T-helper 1 cell treated with Interleukin-12 subunit alpha and Interleukin-12 subunit beta and Interleukin-4 antibody, amounts not matched to agents 30 ng/mL and 1 ng/mL, for 36 hours (primary cell): ENCODE data around the gene ATP6V1G1. TPM values are rescaled to one million over a fixed set of nuclear protein-coding genes. Genes with fewer than 3 reads are reported as not detected.

Experiments
- intact Hi-C: fragments of 100-400 bp; cut with micrococcal nuclease; formaldehyde crosslinking; loops from one replicate; pipeline ENCODE4 v1.15.1; 2024
- total RNA-seq: library from RNA; stranded (reverse); gene quantifications from 2 replicates; pipeline ENCODE4 v1.2.3, GENCODE V29; 2022

Gene ATP6V1G1
- total RNA-seq, 1 donor from 2014 or later, result 92.5 TPM

DNA sequence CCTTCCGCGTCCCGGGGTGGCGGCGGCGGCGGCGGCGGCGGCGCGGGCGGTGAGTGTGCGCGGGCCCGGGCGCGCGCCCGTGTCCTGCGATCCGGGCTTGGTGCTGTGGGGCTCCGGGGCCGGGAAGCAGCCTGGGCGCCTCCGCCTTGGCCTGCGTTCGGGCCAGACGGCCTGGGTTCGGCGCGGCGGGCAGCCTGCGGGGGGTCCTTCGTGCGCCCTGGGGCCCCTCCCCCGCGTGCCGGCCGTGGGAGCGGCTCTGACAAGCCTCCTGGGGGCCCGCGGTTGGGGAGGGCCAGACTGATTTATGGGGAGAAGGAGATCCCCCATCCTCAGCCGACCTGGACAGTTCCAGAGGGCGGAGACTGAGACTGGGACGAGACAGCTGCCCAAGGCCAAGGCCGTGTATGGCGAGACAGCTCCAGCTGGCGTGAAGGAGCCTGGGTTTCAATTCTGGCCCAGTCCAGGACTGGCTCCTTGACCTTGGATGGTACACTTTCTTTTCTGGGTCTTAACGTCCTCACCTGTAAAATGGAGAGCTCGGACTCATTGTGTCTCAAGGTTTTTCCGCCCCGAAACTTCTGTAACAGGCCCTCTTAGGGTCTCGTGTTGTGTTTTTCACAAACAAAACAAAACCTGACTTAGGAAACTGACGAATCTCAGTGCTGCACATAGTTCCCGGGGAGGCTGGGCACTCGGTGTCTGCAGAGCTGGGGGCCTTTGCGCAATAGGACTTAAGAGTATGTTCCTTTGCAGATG lies 24.1 kb downstream of the ATP6V1G1 start:
- intact Hi-C loops, result loop anchor here (1.0 to 5.0 kb wide), 6 partner anchors 8 to 224 kb away; partner anchors contain the start of genes AKNA and ATP6V1G1

DNA sequence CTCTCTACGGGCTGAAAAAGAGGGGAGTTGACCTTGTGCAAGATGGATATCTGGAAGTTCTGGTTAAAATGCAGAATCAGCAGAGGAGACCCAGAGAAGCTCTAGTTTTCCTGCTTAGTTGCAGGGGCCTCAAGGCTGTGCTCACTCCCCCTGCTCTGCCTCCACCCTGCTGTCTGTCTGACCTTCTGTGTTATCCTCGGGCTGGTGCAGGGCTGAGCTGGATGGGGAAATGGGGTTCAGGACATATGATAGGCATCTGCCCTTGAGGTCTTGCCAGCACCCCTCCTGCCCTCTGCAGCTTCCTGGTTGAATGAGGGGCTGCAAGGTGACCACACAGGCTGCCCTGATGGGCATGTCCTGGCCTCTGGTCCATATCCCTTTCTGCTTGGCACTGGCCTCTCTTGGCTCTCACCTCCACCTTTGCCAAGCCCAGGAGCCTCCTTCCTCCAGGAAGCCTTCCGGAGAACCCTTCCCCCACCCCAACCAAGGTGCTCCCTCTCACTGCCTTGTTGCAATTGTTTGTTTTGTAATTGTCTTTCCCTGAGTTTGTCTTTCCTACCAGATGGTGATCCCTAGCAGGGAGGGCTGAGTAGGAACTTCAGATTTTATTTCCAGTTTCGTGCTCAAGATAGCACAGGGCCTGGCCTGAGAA lies 24.8 kb downstream of the ATP6V1G1 start:
- intact Hi-C loops, result loop anchor here (1.0 to 5.0 kb wide), 2 partner anchors 125 to 225 kb away; partner anchors contain the start of gene AKNA

DNA sequence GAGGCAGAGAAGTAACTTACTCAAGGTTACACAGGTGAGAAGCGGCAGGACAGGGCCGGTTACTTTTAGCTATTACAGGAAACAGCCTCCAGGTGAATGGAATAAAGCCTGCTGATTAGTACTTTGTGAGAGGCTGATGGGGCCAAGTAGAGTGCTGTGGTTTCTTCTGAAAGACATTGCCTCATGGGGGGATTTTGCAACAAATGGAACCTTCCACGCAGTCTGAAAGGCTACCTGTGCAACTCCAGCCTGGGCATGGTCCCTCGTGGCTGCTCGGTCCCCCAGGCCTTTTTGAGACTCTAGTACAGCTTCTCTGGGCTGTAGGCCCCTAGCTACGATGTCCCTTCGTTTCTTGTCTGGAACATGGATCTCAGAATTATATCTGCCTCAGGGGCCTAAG lies 25.5 kb downstream of the ATP6V1G1 start:
- intact Hi-C loops, result loop anchor here (5.0 kb wide), 1 partner anchor 226 kb away; the partner anchor contains the start of gene AKNA

DNA sequence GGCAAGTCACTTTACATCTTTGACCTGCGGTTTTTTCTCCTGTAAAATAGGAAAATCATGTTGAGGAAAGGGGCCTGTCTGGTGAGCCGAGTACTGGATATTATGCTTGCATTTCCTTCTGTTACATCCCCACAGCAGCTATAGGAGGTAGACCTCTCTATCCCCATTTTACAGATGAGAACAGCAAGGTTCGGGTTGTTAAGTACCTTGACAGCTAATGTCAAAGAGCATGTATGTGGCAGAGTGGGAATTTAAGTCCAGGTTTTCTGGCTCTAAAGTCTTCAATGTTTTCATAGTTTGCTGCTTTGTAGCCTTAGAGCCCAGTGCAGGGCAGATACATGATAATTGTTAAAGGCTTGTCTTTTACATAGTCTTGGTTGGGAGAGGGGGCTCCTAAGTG lies 26.4 kb downstream of the ATP6V1G1 start:
- intact Hi-C loops, result loop anchor here (5.0 kb wide), 1 partner anchor 227 kb away; the partner anchor contains the start of gene AKNA

DNA sequence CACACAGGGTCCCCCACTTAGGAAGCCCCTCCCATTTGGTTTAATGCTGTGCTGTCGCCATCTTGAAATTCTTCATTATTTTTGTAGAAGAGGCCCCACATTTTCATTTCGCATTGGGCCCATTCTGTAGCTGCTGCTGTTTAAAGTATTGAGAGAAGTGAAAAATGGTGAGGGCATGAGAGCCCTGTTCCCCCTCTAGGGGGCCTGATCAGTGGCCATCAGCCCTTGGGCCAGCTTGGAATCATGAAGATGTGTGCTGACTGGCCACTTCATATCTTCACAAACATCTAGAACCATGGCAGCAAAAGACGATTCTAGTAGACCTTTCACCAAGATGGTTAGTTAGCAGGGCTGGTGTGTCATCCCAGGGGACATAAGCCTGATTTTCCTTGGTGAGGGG lies 26.8 kb downstream of the ATP6V1G1 start:
- intact Hi-C loops, result loop anchor here (5.0 kb wide), 1 partner anchor 227 kb away; the partner anchor contains the start of gene AKNA

DNA sequence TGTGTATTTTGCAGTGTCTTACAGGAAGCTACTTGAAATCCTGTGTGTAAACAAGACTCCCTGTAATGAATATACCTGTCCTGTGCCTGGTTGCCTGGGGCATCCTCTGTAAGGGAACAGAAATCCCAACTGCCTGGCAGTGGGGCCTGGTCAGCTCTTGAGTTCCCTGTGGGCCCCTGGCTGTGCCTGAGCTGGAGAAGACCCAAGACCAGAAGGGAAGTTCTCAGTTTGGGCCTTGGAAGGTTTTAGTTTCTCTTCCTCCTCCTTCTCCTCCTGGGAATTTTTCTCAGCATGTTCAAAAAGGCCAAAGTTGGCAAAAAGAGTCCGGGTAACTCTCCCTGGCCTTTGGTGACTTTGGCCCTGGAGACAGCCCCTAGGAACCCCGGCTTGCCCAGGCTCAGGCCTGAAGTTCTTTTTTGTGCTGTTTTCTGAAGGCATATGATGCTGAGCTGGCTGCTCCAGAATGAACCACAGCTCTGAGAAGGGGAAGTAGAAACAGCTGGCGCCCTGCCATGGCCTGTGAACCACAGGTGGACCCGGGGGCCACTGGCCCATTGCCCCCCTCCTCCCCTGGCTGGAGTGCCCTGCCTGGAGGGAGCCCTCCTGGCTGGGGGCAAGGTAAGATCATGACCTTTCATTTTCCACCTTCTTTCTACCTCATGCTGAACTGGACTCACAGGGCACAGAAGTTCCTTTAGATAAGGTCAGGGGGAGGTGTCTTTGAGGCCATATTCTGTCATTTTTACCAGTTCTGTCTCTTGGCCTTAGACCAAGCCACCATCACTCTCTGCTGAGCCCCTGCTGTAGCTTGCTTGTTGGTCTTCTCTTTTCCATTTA lies 29.3 kb downstream of the ATP6V1G1 start:
- intact Hi-C loops, result no loop called here

DNA sequence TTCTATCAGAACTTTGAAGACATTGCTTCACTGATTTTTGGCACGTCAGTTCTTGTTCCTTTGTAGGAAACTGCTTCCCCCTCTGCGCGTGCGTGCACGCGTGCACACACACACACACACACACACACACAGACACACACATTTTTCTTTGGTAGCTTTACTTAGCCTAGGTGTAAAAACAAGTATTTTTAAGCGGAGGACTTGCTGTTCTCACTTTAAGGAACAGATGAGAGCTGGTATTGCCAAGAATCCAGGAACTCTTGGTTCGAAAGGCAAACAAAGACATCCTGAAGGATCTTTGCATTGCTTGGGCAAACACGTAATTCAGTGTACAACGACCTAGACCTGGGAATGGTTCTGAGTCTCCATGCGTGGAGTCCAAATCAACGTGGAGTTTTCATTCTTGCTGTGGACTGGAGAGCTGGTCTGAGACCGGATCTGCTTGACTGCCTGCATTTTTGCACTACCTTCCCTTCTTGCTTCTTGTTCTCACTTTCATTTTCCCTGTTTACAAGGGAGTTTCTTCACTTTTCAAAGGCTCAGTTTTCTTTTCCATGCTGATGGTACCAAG lies 31.7 kb downstream of the ATP6V1G1 start:
- intact Hi-C loops, result loop anchor here (1.0 kb wide), 1 partner anchor 8 kb away; the partner anchor contains the start of gene TMEM268

DNA sequence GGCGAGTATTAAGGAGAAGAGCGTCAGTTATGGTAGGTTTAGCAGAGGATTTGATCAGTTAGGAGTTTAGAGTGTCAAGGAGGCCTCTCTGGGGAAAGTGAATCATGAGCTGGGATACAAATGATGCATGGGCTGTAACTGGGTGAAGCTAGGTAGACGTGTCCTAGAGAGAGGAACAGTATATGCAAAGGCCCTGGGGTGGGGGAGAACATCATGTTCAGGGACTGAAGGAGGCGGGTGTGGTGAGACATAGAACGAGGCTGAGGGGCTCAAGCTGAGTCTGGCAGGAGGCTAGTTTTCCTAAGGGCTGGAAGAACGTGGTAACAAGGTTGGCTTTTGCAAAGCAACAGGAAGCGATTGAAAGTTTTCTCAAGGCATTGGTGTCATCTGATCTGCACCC lies 34.0 kb downstream of the ATP6V1G1 start:
- intact Hi-C loops, result no loop called here

DNA sequence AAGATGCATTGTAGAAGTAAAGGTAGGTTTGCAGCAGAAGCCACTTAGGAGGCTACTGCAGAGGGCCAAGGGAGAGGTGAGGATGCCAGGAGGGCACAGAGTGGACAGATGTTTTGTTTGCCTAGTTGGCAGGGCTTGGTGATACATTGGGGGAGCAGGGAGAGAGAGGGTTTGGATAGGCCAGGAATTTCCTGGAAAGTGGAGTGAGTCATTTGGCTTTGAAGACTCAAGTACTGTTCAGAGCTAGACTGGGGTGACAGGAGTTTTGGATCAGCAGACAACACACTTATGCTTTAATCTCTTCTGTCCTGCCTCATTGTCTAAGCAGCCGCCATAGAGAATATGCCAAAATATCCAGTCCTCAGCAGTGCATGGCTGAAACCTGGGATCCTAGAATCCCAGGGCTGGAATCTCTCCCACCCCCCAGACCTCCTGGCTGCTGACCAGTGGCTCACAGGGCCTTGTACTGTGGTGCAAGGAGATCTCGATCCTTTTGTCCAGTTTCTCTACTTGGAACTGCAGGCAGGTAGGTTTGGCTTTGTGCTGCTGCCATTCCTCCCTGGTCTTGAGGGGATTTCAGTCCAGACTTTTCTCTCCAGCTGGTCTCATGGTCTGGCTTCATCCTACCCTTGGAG lies 34.5 kb downstream of the ATP6V1G1 start:
- intact Hi-C loops, result no loop called here

DNA sequence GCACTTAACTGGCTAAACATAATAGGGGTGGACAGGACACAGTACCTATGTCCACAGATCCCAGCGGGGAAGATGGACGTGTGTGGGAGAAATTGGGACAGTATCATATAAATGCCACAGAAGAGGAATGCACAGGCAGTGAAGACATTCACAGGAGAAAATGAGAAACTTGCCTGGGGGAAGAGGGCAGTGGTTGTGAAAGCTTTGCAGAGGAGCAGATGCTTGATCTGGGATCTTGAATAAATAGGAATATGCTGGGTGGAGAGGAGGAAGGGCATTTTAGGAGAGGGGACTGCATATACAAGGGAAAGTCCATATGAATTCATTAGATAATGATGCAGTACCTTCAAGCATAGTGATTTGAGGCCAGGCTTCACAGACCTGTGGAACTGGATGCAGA lies 37.1 kb downstream of the ATP6V1G1 start:
- intact Hi-C loops, result no loop called here

DNA sequence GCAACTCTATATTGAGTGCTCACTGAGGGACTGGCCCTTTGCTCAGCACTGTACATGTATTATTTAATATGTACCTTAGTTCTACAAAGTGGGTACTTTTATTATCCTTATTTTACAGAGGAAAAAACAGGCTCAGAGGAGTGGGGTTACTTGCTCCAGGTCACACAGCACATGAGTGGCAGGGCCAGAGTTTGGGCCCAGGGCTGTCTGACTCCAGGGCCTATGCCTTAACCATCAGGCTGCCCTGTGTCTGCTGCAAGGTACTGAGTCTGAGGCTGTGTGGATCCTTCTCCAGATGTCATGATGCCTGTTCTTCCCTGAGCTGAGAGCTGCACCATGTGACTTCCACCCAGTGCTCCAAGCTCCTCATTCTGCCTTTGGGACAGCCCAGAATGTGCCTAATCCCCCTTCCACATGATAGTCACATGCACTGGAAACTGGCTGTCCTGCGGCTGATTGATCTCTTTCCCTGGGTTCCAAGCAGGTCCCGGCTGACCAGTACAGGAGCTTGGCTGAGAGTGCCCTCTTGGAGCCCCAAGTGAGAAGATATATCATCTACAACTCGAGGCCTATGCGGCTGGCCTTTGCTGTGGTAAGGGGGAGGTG lies 38.9 kb downstream of the ATP6V1G1 start:
- intact Hi-C loops, result no loop called here

DNA sequence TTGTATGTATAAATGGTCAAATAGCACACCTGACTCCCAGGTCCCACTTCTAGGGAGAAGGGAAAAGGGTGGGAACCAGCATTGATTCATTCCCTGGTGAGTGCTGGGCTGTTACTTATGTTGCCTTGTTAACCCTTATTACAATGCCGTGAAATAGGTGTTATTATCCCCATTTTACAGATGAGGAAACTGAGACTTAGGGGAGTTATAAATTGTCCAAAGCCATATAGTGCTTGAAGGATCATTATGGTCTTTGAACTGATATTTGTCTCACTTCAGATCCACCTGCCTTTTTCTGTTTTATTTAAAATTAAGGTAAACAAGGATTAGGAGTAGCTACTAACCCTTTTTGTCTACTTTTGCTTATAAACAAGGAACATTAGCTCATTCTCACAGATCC lies 40.0 kb downstream of the ATP6V1G1 start:
- intact Hi-C loops, result no loop called here

DNA sequence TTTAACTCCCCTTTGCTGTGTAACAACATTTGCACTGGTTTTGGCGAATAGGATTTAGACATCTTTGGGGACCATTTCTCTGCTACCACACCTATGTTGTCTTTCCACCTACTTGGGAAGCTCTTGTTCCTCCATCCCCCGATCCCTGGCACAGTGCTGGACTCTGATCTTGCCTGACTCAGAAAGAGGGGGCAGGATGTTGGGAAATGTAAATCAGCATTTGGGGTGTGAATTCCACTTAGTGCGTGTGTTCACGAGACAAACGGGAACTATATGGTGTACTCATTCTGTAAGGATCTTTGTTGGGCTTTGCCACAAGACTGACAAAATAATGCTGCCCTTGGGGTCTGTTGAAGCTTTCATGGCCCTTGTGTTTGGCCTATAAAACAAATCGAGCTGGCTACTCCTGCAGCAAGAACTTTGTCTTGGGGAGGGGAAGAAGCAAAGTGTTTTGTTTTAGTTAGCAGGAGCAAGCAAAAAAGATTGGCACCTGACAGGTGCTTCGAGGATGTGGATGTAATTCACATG lies 42.1 kb downstream of the ATP6V1G1 start:
- intact Hi-C loops, result no loop called here

DNA sequence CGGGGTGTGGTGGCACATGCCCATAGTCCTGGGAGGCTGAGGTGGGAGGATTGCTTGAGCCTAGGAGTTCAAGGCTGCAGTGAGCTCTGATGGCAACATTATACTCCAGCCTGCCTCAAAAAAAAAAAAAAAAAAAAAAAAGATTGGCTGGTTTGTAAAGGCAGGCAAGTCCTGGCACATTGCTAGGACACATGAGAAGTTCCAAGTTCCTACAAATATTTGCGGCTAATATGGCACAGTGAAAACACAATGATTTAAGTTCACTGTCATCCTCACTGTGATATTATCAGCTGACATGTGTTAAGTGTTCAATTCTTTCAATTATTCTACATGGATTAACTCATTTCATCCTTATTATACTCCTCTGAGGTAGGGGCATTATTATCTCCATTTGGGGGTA lies 43.6 kb downstream of the ATP6V1G1 start:
- intact Hi-C loops, result no loop called here

DNA sequence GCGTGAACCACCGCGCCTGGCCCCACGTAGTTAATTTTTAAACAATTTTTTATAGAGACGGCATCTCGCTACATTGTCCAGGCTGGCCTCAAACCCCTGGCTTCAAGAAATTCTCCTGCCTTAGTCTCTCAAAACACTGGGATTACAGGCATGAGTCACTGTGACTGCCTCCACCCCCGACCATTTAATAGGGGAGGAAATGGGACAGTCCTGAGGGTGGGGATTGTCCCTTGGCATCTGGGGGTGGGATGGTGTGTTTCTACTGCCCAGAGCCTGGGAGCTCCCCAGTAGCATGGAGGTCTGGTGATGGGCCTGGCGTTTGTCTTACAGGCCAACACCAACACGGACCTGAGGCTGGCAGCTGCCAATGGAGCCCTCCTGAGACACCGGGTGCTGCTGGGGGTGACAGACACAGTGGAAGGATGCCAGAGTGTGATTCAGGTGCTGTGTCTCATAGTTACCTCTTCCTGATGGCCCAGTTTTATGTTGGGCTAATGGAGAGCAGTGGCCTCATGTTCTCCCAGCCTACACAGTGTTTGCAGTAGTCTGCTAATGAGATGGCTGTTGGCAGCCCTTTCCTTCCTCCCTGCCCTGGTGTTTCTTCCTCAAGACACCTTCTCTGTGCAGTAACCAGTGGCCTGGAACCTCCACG lies 46.0 kb downstream of the ATP6V1G1 start:
- intact Hi-C loops, result no loop called here

DNA sequence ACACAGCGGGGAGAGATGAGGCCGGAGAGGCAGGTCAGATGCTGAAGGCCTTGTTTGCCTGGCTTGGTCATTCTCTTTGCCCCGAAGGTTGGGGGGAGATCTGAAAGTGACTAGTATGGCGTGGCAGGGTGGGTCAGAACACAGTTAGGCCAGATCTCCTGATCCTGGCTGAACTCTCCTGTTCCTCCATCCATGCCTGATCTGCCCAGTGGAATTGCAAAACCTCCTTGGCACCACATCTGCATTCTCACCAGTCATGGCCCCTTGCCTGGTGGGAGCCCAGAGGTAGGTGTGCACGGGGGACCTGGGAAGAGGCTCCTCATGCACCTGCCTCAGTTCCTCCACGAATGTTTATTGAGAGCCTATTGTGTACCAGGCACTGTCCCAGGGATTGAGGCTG lies 46.8 kb downstream of the ATP6V1G1 start:
- intact Hi-C loops, result no loop called here

DNA sequence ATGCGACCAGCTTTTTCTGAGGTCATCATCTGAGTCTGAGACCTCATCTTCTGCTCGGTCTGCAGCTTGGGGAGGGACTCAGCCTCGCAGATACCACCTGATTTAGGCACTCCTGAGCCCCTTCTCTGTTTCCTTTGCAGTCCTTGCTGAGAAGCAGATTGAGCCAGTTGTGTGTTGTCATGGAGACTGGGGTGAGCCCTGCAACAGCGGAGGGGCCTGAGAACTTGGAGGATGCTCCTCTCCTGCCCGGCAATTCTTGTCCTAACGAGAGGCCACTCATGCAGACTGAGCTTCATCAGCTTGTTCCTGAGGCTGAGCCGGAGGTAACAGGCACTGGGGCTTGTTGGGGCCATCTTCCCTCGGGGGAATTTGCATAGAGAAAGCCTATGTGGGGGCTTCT lies 50.8 kb downstream of the ATP6V1G1 start:
- intact Hi-C loops, result no loop called here

DNA sequence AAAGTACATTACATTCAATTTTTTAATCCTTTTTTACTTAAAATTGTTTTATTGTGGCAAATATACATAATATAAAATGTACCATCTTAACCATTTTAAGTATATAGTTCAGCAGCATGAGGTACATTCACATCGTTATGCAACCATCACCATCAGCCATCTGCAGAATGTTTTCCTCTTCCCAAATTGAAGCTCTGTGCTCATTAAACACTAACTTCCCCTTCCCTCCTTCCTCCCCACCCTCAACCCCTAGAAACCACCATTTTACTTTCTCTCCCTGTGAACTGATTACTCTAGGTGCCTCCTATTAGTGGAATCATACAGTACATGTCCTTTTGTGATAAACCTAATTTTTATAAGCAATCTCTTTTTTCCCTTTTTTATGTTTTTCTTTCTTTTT lies 54.4 kb downstream of the ATP6V1G1 start:
- intact Hi-C loops, result no loop called here

DNA sequence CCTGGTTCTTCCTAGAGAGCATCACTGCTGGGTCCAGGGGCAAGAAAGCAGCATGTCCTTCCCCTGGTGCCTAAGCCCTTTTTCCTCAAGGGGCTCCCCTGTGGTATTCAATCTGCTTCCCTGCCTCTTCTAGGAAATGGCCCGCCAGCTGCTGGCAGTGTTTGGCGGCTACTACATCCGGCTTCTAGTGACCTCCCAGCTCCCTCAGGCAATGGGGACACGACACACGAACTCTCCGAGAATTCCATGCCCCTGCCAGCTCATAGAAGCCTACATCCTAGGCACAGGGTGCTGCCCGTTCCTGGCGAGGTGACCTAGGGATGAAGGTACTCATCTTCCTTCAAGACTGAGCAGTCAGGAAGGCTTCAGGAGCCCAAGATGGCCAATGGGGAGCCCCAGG lies 55.4 kb downstream of the ATP6V1G1 start:
- intact Hi-C loops, result no loop called here

DNA sequence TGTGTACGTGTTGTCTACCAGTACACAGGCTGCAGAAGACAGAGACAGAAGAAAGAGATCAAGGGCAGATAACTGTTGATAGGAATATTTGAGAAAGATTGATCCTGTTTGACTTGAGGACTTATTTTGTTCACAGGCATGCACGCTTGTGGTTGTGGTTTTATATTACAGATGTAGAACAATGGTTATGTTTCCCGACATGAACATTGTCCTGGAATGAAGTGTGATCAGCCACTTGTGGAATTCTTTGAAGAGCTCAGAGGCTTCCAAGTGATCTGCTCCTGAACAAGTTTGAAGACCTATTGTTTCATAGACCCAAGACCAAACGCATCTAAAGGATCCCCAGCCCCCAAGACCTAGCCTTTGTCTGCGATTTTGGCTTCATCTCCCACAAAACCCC lies 56.3 kb downstream of the ATP6V1G1 start:
- intact Hi-C loops, result no loop called here
